ENCODE data around the gene BRME1.
"Not testable (repeated sequence)": the region's sequence is repeated elsewhere in the genome, so short reads cannot be mapped to it uniquely, and the experiment has no call there.

The BRME1 gene

DNA sequence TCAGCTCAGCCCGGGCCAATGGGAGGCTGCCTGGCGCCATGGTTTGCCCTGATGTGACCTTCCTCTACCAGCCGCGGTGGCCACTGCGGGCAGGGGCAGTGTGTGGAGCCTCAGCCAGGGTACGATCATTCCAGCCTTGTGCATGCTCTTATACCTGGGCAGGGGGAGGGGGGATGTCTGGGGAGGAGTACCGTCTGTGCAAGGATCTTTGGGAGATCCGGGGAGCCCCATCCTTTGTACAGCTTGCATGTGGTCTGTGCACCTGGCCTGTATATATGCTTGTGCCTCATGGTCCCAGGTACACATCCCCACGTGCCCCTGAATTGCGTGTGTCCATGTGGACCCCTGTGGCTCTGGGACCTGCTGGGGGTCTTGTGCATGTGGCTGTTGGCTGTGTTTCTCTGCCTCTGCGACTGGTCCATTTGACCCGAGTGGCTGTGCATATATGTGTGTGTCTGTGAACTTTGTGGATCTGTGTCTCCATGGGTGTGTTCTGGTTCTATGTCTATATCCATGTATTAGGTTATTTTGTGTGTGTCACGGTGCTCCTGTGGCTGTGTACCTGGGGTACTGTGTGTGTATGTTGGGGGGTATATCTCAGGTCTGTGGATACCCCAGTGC is 41.8 kb downstream of the BRME1 start:
- Mint-ChIP-seq H3K27me3 (peaks cover 30 to 47% of the 10 kb centered on the region in 2 donors), H3K4me1 (ENCODE audit: low read depth in 2 of 2) (peaks cover 33 to 40% of the 10 kb centered on the region in 2 donors), H3K27ac (peak overlapping the region in 1 of 2 donors; percentile 100), H3K9me3 (no peaks in the 10 kb centered on the region), H3K4me3 (peak overlapping the region; percentile 57 to 93), H3K36me3 (ENCODE audit: insufficient read depth) (peaks cover 21% of the 10 kb centered on the region)
- no peak for ATAC-seq (replicated peaks)
- DNase-seq: peak in 1 of 3 experiments; percentile 14

DNA sequence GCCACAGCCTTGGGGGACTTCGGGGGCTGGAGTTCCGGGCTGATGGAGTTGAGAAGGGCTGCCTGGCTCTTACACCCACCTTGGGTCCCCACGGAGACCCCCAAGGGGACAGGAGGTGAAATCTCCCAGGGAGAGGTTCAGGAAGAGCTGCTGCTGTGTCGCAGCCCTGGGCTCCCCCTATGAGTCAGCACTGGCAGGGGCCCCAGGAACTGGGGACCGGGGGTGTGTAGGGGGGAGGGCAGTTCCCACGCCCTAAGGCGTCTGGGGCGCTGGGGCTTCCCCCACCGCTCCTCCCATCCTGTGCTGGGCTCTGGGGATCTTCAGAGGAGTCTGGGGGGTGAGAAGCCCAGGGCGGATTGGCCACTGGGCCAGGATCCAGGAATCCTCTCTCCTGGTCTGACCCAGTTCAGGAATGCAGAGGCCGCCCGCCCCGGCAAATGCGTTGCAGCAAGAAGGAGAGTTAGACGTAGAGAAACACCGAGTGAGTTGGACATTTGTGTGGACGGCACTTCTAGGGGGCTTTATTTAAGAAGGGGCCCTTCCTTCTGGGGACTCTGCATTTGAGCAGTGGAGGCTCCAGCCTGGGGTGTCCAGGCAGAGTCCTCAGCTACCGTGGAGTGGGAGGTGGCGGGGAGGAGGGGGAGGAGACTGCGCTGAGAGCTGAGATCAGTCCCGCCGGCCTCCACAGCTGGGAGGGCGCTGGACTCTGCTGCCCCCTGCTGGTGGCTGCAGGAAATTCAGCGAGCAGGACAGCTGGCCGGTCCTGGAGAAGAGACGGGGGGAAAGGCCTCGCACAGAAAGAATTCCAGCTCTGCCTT is 44.0 kb downstream of the BRME1 start:
- peak; percentile 83 to 86 (median 86) for DNase-seq
- peak overlapping the region; percentile 93 to 95 for H3K4me3 Mint-ChIP-seq
- H3K4me1 Mint-ChIP-seq (ENCODE audit: low read depth in 2 of 2): peaks cover 33 to 40% of the 10 kb centered on the region in 2 donors

DNA sequence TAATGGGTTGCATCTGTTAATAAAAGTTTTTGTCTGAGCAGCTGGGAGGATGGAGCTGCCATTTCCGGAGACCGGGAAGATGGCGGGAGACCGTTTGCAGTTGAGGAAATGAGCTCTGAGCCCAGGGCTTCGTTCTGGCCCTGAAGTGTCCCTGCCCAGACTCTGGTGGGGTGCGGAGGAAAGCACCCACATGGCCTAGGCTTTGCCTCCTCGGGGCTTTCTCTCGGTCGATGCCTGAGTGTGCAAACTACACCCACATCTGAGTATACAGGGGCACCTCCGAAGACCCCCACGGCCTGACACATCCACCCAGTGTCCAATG is 44.6 kb downstream of the BRME1 start:
- Mint-ChIP-seq H3K9me3 (no peaks in the 10 kb centered on the region), H3K4me3 (peak overlapping the region; percentile 93 to 95), H3K27ac (peak overlapping the region; percentile 100), H3K27me3 (peaks cover 18 to 20% of the 10 kb centered on the region in 2 donors), H3K36me3 (ENCODE audit: insufficient read depth) (peaks cover 21% of the 10 kb centered on the region), H3K4me1 (ENCODE audit: low read depth in 2 of 2) (peaks cover 30 to 35% of the 10 kb centered on the region in 2 donors)
- ATAC-seq (replicated peaks) (peak; percentile 40), DNase-seq (no peak)

More for the DNA sequence above, 44.0 kb downstream of the BRME1 start:
- peak; percentile 88 for ATAC-seq (replicated peaks)
- H3K9me3 Mint-ChIP-seq: no peaks in the 10 kb centered on the region
- H3K27me3 Mint-ChIP-seq: peaks cover 24 to 25% of the 10 kb centered on the region in 2 donors
- peaks cover 21% of the 10 kb centered on the region for H3K36me3 Mint-ChIP-seq (ENCODE audit: insufficient read depth)
- peak overlapping the region; percentile 100 for H3K27ac Mint-ChIP-seq

DNA sequence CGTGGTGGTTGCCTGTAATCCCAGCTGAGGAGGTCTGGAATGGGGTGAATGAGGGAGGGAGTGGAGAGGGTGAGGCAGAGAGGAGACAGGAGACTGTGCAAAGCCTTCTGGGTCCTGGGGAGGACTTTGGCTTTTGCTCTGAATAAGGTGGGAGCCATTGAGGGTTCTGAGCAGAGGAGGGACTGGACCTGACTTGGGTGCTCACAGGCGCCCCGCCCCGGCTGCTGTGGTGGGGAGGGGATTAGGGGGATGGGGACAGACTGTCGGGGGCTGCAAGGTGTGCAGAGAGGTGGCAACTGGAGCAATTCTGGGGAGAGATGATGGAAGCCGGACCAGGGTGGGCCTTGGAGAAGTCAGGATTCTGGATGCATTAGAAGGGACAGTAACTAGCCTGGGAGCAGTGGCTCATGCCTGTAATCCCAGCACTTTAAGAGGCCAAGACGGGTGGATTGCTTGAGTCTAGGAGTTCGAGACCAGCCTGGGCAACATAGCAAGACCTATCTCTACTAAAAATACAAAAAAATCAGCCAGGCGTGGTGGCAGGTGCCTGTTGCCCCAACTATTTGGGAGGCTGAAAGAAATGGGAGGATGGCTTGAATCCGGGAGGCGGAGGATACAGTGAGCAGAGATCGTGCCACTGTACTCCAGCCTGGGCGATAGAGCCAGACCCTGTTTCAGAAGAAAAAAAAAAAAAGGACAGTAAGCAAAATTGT is 45.1 kb downstream of the BRME1 start:
- peaks cover 28 to 31% of the 10 kb centered on the region in 2 donors for H3K4me1 Mint-ChIP-seq (ENCODE audit: low read depth in 2 of 2)
- ATAC-seq (replicated peaks): no peak

DNA sequence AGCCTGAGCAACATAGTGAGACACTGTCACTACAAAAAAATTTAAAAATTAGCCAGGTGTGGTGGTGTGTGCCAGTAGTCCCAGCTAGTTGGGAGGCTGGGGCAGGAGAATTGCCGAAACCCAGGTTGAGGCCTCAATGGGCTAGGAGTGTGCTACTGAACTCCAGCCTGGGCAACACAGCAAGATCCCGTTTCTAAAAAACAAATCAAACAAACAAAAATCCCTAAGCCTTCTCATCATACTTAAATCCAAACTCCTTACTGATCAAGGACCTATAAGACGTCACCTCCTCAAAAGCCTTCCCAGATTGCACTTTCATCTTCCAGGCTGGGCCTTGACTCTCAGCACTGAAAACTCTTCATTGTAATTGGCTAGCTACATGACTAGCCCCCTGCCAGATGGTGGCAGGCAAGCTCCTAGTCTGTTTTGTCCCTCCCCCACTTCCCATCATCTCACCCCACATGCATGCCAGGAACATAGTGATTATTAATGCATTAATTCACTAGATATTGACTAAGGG is 46.5 kb downstream of the BRME1 start:
- Mint-ChIP-seq H3K36me3 (ENCODE audit: insufficient read depth) (peaks cover 21% of the 10 kb centered on the region), H3K27me3 (peaks cover 9 to 10% of the 10 kb centered on the region in 2 donors)

More for the DNA sequence above, 45.1 kb downstream of the BRME1 start:
- H3K27me3 Mint-ChIP-seq: peaks cover 15% of the 10 kb centered on the region in 2 donors
- no peaks in the 10 kb centered on the region for H3K9me3 Mint-ChIP-seq
- H3K27ac Mint-ChIP-seq: peak overlapping the region; percentile 100
- DNase-seq: no peak
- peaks cover 21% of the 10 kb centered on the region for H3K36me3 Mint-ChIP-seq (ENCODE audit: insufficient read depth)
- H3K4me3 Mint-ChIP-seq: peak overlapping the region; percentile 93 to 95

DNA sequence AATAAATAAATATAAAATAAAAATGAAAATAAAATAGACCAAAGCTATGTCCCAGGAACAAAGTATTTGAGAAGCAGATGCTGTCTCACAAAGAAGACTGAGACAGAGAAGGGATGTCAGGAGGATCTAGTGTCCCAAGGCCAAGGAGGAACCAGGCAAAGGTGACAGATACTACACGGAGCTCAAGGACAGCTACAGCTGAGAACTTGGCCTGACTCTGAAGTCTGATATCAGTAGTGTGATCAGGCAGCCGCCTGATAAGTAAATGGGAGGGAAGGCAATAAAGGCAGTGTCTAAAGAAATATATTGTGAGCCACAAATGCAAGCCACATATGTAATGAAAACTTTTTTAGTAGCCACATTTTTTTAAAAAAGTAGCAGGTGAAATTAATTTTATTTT is 49.4 kb downstream of the BRME1 start:
- H3K9me3 Mint-ChIP-seq: no peaks in the 10 kb centered on the region
- H3K4me3 Mint-ChIP-seq: no peak overlapping the region
- peaks cover 8 to 9% of the 10 kb centered on the region in 2 donors for H3K4me1 Mint-ChIP-seq (ENCODE audit: low read depth in 2 of 2)
- H3K27me3 Mint-ChIP-seq: no peaks in the 10 kb centered on the region
- DNase-seq (no peak), ATAC-seq (replicated peaks) (no peak)
- H3K27ac Mint-ChIP-seq: no peak overlapping the region
- H3K36me3 Mint-ChIP-seq (ENCODE audit: insufficient read depth): peaks cover 7% of the 10 kb centered on the region

More for the DNA sequence above, 46.5 kb downstream of the BRME1 start:
- H3K9me3 Mint-ChIP-seq: no peaks in the 10 kb centered on the region
- H3K4me1 Mint-ChIP-seq (ENCODE audit: low read depth in 2 of 2): peaks cover 25 to 28% of the 10 kb centered on the region in 2 donors
- no peak overlapping the region for H3K27ac Mint-ChIP-seq
- DNase-seq (no peak), ATAC-seq (replicated peaks) (no peak)
- peak overlapping the region; percentile 37 to 93 for H3K4me3 Mint-ChIP-seq

DNA sequence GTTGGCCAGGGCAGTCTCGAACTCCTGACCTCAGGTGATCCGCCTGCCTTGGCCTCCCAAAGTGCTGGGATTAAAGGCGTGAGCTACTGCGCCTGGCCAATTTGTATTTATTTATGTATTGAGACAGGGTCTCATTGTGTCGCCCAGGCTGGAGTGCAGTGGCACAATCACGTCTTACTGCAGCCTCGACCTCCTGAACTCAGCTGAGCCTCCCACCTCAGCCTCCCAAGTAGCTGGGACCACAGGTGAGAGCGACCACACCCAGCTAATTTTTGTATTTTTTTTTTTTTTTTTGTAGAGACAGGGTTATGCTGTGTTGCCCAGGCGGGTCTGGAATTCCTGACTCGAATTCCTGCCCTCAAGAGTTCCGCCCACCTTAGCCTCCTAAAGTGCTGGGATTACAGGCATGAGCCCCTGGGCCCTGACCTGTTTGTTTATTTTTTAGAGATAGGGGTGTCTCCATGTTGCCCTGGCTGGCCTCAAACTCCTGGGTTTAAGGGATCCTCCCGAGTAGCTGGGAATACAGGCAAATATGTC is 53.7 kb downstream of the BRME1 start:
- not testable (repeated sequence) for H3K9me3 Mint-ChIP-seq; H3K27me3 Mint-ChIP-seq; DNase-seq; H3K4me3 Mint-ChIP-seq; ATAC-seq (replicated peaks)
- Mint-ChIP-seq H3K36me3 (ENCODE audit: insufficient read depth) (peaks cover 41% of the 10 kb centered on the region), H3K27ac (peak overlapping the region in 1 of 2 donors; percentile 100), H3K4me1 (ENCODE audit: low read depth in 2 of 2) (peaks cover 12 to 18% of the 10 kb centered on the region in 2 donors)

DNA sequence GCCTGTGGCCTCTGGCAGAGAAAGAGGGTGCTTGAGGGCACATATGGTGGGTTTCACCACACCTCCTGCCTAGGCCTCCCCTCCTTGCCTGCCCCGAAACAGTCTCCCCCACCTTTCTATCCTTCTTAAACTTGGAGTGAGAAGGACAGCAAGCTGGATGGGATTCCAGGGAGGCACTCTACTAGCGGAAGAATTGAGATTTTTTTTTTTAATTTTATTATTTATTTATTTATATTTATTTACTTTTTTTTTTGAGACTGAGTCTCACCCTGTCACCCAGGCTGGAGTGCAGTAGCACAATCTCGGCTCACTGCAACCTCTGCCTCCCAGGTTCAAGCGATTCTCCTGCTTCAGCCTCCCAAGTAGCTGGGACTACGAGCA is 54.2 kb downstream of the BRME1 start:
- not testable (repeated sequence) for H3K27me3 Mint-ChIP-seq; H3K4me3 Mint-ChIP-seq; DNase-seq; ATAC-seq (replicated peaks); H3K9me3 Mint-ChIP-seq
- H3K36me3 Mint-ChIP-seq (ENCODE audit: insufficient read depth): peaks cover 46% of the 10 kb centered on the region
- peaks cover 15 to 22% of the 10 kb centered on the region in 2 donors for H3K4me1 Mint-ChIP-seq (ENCODE audit: low read depth in 2 of 2)
- peak overlapping the region; percentile 100 for H3K27ac Mint-ChIP-seq

DNA sequence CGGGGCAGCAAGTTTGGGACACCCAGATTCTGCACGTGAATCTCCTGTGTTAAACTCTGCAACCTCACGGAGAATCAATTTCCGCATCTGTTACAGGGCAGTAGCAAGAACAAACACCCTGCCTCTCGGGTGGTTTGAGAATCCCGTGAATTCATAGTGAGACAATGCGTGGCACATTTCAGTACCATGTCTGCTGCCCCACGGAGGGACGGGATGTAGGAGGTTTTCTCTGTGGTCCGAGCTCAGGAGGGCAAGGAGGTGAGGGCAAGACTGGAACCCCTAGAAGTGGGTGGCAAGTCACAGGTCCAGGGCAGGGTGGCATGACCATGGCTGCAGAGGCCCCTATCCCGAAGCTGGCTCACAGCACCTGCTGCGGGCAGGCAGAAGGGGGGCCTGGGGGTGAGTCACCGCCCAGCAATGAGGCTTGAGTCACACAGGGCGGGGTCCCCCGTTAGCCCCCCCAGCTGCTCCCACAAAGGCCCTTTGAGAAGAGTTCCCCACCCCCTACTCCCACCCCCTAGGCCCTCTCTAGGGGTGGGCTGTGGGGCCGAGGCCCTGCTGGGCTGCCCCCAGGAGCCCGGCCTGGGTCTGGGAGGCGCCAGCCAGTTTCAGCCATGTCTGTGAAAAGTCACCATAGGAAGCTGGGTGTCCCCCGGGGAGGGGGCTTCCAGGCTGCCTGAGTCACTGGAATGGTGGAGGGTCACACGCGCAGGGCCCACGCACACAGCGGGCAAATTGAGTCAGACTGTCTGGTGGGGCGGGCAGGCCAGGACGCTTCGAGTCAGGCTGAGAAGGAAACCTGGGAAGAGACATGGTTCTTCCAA is 54.8 kb downstream of the BRME1 start:
- no peaks in the 10 kb centered on the region for H3K27me3 Mint-ChIP-seq
- H3K27ac Mint-ChIP-seq: peak overlapping the region; percentile 100
- ATAC-seq (replicated peaks): peak; percentile 4
- peak; percentile 35 to 56 (median 51) for DNase-seq
- H3K4me3 Mint-ChIP-seq: peak overlapping the region; percentile 68 to 72
- peaks cover 21 to 28% of the 10 kb centered on the region in 2 donors for H3K4me1 Mint-ChIP-seq (ENCODE audit: low read depth in 2 of 2)
- peaks cover 52% of the 10 kb centered on the region for H3K36me3 Mint-ChIP-seq (ENCODE audit: insufficient read depth)
- H3K9me3 Mint-ChIP-seq: no peaks in the 10 kb centered on the region

DNA sequence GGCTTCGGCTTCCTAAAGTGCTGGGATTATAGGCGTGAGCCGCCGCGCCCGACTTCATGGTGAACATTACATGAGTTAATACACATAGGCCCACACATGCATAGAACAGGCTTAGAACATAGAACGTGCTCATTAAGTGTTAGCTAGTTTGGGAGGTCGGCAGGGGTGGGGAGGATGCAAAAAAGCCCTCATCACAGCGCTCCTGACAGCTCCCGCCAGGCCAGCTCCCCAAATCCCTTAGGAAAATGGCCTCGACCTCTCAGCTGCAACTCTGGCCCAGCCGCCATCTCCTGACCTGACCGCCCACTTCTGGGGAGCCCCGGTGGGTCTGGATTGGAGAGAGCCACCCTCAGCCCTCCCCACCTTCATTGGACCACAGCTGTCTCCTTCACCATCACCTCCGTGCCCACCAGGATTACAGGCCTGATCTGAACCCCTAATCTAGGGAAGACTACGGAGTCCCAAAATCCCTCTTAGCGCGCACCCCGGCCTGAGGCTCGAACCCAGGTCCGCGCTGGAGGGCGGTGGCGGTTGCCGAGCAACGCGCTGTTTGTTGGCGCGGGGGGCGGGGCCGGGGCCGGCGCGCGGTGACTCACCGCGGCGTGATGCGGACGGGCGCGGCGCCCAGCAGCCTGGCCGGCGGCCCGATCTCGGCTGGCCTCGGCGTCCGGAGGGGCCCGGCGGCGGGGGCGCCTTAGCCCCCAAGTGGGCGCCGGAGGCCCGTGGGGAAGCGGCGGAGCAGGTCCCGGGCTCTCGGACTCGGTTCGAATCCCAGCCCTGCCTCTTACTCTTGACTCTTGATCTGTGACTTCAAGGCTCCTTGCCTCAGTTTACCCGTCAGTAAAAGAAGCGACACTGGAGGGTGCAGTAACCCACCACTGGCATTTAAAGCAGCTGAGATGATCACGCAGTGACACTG is 55.7 kb downstream of the BRME1 start:
- Mint-ChIP-seq H3K9me3 (no peaks in the 10 kb centered on the region), H3K27me3 (no peaks in the 10 kb centered on the region), H3K4me3 (peak overlapping the region; percentile 68 to 83), H3K4me1 (ENCODE audit: low read depth in 2 of 2) (peaks cover 29 to 34% of the 10 kb centered on the region in 2 donors), H3K36me3 (ENCODE audit: insufficient read depth) (peaks cover 59% of the 10 kb centered on the region), H3K27ac (peak overlapping the region; percentile 100)
- DNase-seq (peak; percentile 69 to 79 (median 74)), ATAC-seq (replicated peaks) (peak; percentile 12)

DNA sequence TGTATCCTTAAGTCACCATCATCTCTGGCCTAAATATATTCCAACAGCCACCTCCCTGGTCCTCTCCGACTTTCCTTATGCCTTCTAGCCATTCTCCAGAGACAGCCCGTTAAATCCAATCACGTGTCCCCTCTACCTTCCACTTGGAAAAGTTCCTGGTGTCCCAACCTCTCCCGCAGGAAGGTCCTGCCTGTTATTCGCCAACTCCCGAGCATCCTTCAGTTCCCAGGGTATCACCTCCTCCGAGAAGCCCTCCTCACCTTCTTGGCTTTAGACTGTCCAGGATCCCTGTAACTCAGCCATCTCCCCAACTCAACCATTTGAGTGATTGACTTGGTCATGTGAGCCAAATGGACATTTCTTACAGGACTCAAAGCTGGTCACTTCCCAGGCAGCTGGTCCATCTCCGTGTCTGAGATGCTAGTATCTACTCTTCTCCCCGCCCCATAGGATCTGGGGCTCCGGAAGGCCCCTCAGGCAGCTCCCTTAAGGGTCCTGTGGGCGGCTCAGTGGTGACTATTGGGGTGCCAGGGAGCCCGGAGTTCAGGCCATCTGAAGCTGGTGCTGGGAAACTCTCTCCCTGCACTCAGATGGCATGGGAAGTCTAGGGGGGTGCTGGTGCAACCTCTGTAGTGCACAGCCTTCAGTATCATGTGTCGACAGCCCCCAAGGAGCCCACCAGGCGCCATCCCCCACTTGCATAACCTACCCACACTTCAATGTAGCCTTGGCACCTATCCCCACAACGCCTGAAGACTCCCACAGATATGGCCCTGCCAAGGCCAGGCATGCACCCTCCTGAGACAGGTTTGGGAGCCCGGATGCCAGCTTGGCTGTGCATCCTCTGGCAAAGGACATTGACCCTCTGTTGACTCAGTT is 56.9 kb downstream of the BRME1 start:
- ATAC-seq (replicated peaks) (no peak), DNase-seq (peak in 1 of 3 experiments; percentile 27)
- Mint-ChIP-seq H3K4me3 (peak overlapping the region; percentile 69 to 83), H3K27me3 (no peaks in the 10 kb centered on the region), H3K27ac (peak overlapping the region; percentile 100), H3K36me3 (ENCODE audit: insufficient read depth) (peaks cover 71% of the 10 kb centered on the region), H3K4me1 (ENCODE audit: low read depth in 2 of 2) (peaks cover 41% of the 10 kb centered on the region in 2 donors), H3K9me3 (no peaks in the 10 kb centered on the region)

Data from effector memory CD8-positive, alpha-beta T cell (primary cell).